HG02840 (cell line): Measurements from ENCODE around the gene DENND2A.
"Not testable (repeated sequence)": the region's sequence is repeated elsewhere in the genome, so short reads cannot be mapped to it uniquely, and the experiment has no call there.

ENCODE experiments used
- ATAC-seq: cut with Tn5 transposase; IDR thresholded peaks from one replicate; pipeline ENCODE4 v1.9.1; 2021; ENCODE audit warnings: mild to moderate bottlenecking, moderate library complexity, moderate number of reproducible peaks; ENCODE audit not compliant: unreplicated experiment, low FRiP score

Gene DENND2A

GRCh38 chr7:140518370-140519006 lies 122.1 kb downstream of the DENND2A start:
- no peak for ATAC-seq

- no peak for ATAC-seq
These were observed 122.9 kb downstream of the DENND2A start for GRCh38 chr7:140517546-140518369.

- ATAC-seq = no peak
These were observed 128.2 kb downstream of the DENND2A start for GRCh38 chr7:140512317-140513000.

GRCh38 chr7:140509789-140510188 lies 130.8 kb downstream of the DENND2A start:
- no peak for ATAC-seq

- not testable (repeated sequence) for ATAC-seq
These were observed 133.1 kb downstream of the DENND2A start for GRCh38 chr7:140507556-140507955.

GRCh38 chr7:140506788-140507464 lies 133.7 kb downstream of the DENND2A start:
- ATAC-seq = no peak

- ATAC-seq = no peak
These were observed 138.6 kb downstream of the DENND2A start for GRCh38 chr7:140501966-140502365.

- not testable (repeated sequence) for ATAC-seq
These were observed 142.8 kb downstream of the DENND2A start for GRCh38 chr7:140497807-140498206.

- ATAC-seq = no peak
These were observed 143.3 kb downstream of the DENND2A start for GRCh38 chr7:140497241-140497769.

- ATAC-seq = no peak
These were observed 145.0 kb downstream of the DENND2A start for GRCh38 chr7:140495514-140496097.

GRCh38 chr7:140494867-140495266 lies 145.7 kb downstream of the DENND2A start:
- no peak for ATAC-seq

GRCh38 chr7:140489026-140489359 lies 151.6 kb downstream of the DENND2A start:
- ATAC-seq = no peak

- ATAC-seq = no peak
These were observed 154.9 kb downstream of the DENND2A start for GRCh38 chr7:140485500-140486265.

GRCh38 chr7:140484951-140485499 lies 155.6 kb downstream of the DENND2A start:
- ATAC-seq = no peak

GRCh38 chr7:140484479-140484878 lies 156.1 kb downstream of the DENND2A start:
- no peak for ATAC-seq

- ATAC-seq = peak; percentile 4
These were observed 160.9 kb downstream of the DENND2A start for GRCh38 chr7:140479739-140480084.

GRCh38 chr7:140479062-140479738 lies 161.4 kb downstream of the DENND2A start, which contains the start of gene MKRN1:
Gene MKRN1 (minus strand): TSS chr7:140479505. CDS start chr7:140479344, 161 bp downstream.
- ATAC-seq = peak; percentile 88

- ATAC-seq = peak; percentile 14
These were observed 162.2 kb downstream of the DENND2A start for GRCh38 chr7:140478246-140479061.
